Thoracic aorta (tissue), 2 donors: ENCODE data around the gene PRKCA. TPM values are rescaled to one million over a fixed set of nuclear protein-coding genes. Genes with fewer than 3 reads are reported as not detected.
"Not testable (repeated sequence)": the region's sequence is repeated elsewhere in the genome, so short reads cannot be mapped to it uniquely, and the experiment has no call there.

Source experiments
- ATAC-seq: fragments of 150-250 bp; one replicate; pipeline ENCODE4 v1.8.0; 2017; ENCODE audit warnings: low read depth; ENCODE audit not compliant: insufficient number of reproducible peaks, low FRiP score
- DNase-seq: peaks from one replicate; pipeline ENCODE4 v3.0.0-alpha.2; 2020; ENCODE audit warnings: low spot score
- H3K27ac ChIP-seq, 2 donors: fragments of 200-600 bp; sonication (generic); 1 replicate in 1 of 2; 2 replicates in 1 of 2; pipeline ENCODE4 v1.5.1; 2016; ENCODE audit warnings: mild to moderate bottlenecking in 2 of 2, moderate library complexity in 2 of 2
- H3K27me3 ChIP-seq: fragments of 200-600 bp; sonication (generic); replicated peaks from 2 replicates; pipeline ENCODE4 v1.6.0; 2016; ENCODE audit warnings: mild to moderate bottlenecking; ENCODE audit not compliant: insufficient read depth
- H3K36me3 ChIP-seq: fragments of 200-600 bp; sonication (generic); one replicate; pipeline ENCODE4 v1.5.1; 2016
- H3K4me1 ChIP-seq, 2 donors: fragments of 200-600 bp; sonication (generic); 1 replicate in 1 of 2; 2 replicates in 1 of 2; pipeline versions ENCODE4 v1.5.1 to v1.6.0; 2016; ENCODE audit warnings: low read depth in 2 of 2, mild to moderate bottlenecking in 1 of 2; ENCODE audit not compliant: control insufficient read depth in 1 of 2
- H3K4me3 ChIP-seq: fragments of 200-600 bp; sonication (generic); 2 replicates; pipeline ENCODE4 v1.5.1; 2016; ENCODE audit warnings: mild to moderate bottlenecking
- H3K9me3 ChIP-seq: fragments of 200-600 bp; sonication (generic); 2 replicates; pipeline ENCODE4 v1.5.1; 2016
- CTCF ChIP-seq: fragments of 200-600 bp; sonication (generic); IDR thresholded peaks from one replicate; pipeline ENCODE4 v1.5.1; 2019; ENCODE audit warnings: antibody characterized with exemption
- total RNA-seq, 2 donors: library from RNA; depleted of rRNA; stranded (reverse); fragments of >200 nt; gene quantifications; one replicate each; pipeline versions ENCODE4 v1.1.0 to v1.2.3, GENCODE V29; 2016

Gene PRKCA
- total RNA-seq, 2 donors from 2014 or later = 9.1 to 11.6 TPM

DNA sequence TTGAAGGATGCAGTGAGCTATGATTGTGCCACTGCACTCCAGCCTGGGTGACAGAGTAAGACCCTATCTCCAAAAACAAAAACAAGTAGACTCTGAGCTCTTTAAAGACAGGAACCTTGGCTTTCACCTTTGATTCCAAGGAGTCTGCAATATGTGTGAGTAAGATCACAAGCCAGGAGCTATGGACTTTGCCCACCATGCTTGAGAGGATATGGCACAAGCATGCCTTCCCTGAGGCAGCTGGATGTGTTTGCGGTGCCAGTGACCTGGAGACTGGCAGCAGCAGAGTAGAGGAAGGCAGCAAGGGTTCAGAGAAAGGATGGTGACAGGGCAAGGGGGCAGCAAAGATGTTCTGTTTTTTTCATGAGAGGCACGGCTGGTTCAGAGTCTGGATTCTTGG lies 14.5 kb upstream of the PRKCA start:
- no peaks in the 10 kb centered on the region for H3K27me3 ChIP-seq
- H3K36me3 ChIP-seq = no peaks in the 10 kb centered on the region
- no peaks in the 10 kb centered on the region for H3K9me3 ChIP-seq
- no peak overlapping the region for H3K4me3 ChIP-seq
- ATAC-seq = no peak
- DNase-seq = no peak
- no peak for TF ChIP-seq CTCF
- H3K27ac ChIP-seq = no peak overlapping the region
- no peaks in the 10 kb centered on the region for H3K4me1 ChIP-seq

DNA sequence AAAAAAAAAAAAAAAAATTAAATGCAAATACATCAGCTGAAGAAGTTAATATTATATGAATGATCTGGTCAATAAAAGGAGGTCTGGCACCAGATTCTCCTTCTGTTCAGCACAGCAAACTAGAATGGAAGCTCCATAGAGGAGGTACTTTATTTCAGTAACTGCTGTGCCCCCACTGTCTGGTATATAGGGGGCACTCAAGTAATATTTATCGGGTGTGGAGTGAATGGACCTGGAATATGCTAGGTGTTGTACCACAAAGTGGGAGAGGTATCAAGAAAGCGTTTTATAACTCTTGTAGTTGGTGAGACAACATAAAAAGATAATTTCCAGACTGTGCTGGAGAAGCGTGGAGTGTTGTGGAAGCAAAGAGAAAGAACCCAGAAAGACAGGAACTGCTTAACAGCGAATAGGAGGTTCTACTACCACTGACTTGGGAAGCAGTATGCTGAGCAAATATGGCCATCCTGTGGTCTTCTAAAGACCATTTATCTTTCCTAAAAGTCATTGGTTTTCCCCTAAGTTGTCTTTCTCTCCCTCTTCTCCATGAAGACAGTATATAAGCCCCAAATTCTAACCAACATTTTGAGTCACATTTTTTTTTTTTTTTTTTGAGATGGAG lies 12.2 kb upstream of the PRKCA start:
- no peak overlapping the region for H3K27ac ChIP-seq
- no peaks in the 10 kb centered on the region for H3K27me3 ChIP-seq
- no peak overlapping the region for H3K4me3 ChIP-seq
- H3K36me3 ChIP-seq = no peaks in the 10 kb centered on the region
- ATAC-seq = no peak
- no peak for TF ChIP-seq CTCF
- H3K4me1 ChIP-seq = no peaks in the 10 kb centered on the region
- no peaks in the 10 kb centered on the region for H3K9me3 ChIP-seq
- DNase-seq = no peak

DNA sequence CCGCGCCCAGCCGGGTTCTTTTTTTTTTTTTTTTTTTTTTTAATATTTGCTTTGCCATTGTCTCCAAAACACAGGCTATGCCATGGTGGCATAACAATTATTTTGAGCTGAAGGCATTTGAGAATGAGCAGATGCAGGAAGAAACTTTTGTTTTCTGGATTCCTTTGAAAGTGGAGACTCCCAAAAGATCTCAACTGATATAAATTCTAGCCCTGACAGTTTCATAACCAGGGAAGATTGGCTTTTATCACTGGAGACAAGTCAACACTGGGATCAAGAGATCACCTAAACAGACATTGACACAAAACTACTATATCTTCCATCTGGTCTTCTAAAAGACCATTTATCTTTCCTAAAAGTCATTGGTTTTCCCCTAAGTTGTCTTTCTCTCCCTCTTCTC lies 10.1 kb upstream of the PRKCA start:
- no peaks in the 10 kb centered on the region for H3K36me3 ChIP-seq
- no peak for TF ChIP-seq CTCF
- DNase-seq (no peak), ATAC-seq (no peak)
- H3K9me3 ChIP-seq = no peaks in the 10 kb centered on the region
- no peak overlapping the region for H3K4me3 ChIP-seq
- H3K4me1 ChIP-seq = no peaks in the 10 kb centered on the region
- H3K27ac ChIP-seq = no peak overlapping the region
- H3K27me3 ChIP-seq = no peaks in the 10 kb centered on the region

DNA sequence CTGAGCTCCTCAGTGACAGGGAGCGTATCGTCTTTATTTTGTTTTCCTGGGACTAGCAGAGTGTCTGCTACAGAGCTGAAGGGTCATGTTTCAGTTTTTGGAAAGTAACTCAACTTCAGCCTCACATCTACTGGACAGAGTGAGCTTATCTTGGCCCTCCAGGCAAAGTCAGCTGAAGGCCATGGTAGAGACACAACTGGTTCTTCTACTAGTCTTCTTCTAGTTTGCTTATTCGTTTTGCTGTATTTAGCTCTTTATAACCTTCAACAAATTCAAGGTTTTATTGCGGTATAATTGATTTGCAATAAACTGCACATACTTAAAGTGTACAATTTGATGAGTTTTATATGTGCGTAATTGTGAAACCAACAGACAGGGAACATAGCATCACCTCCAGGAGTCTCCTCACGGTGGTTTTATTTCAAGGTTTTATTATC lies 6.1 kb upstream of the PRKCA start:
- no peak overlapping the region for H3K4me3 ChIP-seq
- H3K27me3 ChIP-seq = no peaks in the 10 kb centered on the region
- no peak overlapping the region for H3K27ac ChIP-seq
- H3K36me3 ChIP-seq = no peaks in the 10 kb centered on the region
- no peaks in the 10 kb centered on the region for H3K9me3 ChIP-seq
- DNase-seq (no peak), ATAC-seq (no peak)
- no peak for TF ChIP-seq CTCF
- H3K4me1 ChIP-seq = peaks cover 2 to 6% of the 10 kb centered on the region in 2 donors

- not testable (repeated sequence) for H3K36me3 ChIP-seq, H3K27ac ChIP-seq, H3K9me3 ChIP-seq, DNase-seq, H3K27me3 ChIP-seq, H3K4me3 ChIP-seq, ATAC-seq
- peaks cover 5 to 10% of the 10 kb centered on the region in 2 donors for H3K4me1 ChIP-seq
Measured at GRCh38 chr17:66297443-66297842, 5.0 kb upstream of the PRKCA start.

- ATAC-seq = no peak
- Histone ChIP-seq H3K27ac (no peak overlapping the region), H3K36me3 (no peaks in the 10 kb centered on the region), H3K4me3 (no peak overlapping the region), H3K4me1 (peaks cover 10% of the 10 kb centered on the region in 2 donors), H3K27me3 (no peaks in the 10 kb centered on the region), H3K9me3 (no peaks in the 10 kb centered on the region)
- no peak for DNase-seq
- TF ChIP-seq CTCF = no peak
Measured at GRCh38 chr17:66299711-66300110, 2.7 kb upstream of the PRKCA start.
